B cell (primary cell): ENCODE results near the gene CEP350. TPM values are rescaled to one million over a fixed set of nuclear protein-coding genes. Genes with fewer than 3 reads are reported as not detected.

Experiments used
- ATAC-seq: fragments of 200-7000 bp; cut with Tn5 transposase; one replicate; pipeline ENCODE4 v1.10.0; 2021; ENCODE audit warnings: low read depth, mild to moderate bottlenecking, moderate number of reproducible peaks, moderate library complexity
- CTCF ChIA-PET: fragments of 350-600 bp; sonication (Branson Sonifier 250); formaldehyde crosslinking; loops from one replicate; lab custom pipeline; 2021; ENCODE audit warnings: antibody characterized with exemption, inconsistent platforms; lab: Charles Lee
- POLR2A ChIA-PET: fragments of 350-600 bp; sonication (Branson Sonifier 250); formaldehyde crosslinking; loops from one replicate; lab custom pipeline; 2021; ENCODE audit warnings: antibody characterized with exemption; lab: Charles Lee
- DNase-seq: peaks from one replicate; pipeline ENCODE4 v3.0.0; 2013
- H2AFZ ChIP-seq: 2 replicates; pipeline ENCODE4 v1.6.1; 2012; ENCODE audit warnings: mild to moderate bottlenecking, low read depth, low read length; ENCODE audit not compliant: insufficient read depth, poor library complexity, severe bottlenecking
- H3K27ac ChIP-seq, 2 donors: 1 replicate in 1 of 2; 2 replicates in 1 of 2; pipeline ENCODE4 v1.5.1; 2012 to 2013; ENCODE audit warnings: low read length in 2 of 2, mild to moderate bottlenecking in 2 of 2, moderate library complexity in 1 of 2
- H3K27me3 ChIP-seq, 4 experiments: fragments of 200-600 bp in 1 of 4; sonication (generic) in 1 of 4; replicated peaks in 1 of 4; 1 replicate in 2 of 4; 2 replicates in 2 of 4; pipeline versions ENCODE4 v1.6.1 to v1.7.0; 2013 to 2016; ENCODE audit warnings: low read length in 3 of 4, mild to moderate bottlenecking in 2 of 4, mixed read lengths in 1 of 4, moderate library complexity in 1 of 4; ENCODE audit not compliant: insufficient read depth in 4 of 4, control insufficient read depth in 3 of 4; ENCODE audit errors: control extremely low read depth in 1 of 4
- H3K36me3 ChIP-seq, 2 experiments: replicated peaks in 1 of 2; 1 replicate in 1 of 2; 2 replicates in 1 of 2; pipeline versions ENCODE4 v1.6.1 to v1.7.1; 2013; ENCODE audit warnings: low read length in 1 of 2; ENCODE audit not compliant: insufficient read depth in 2 of 2, control insufficient read depth in 1 of 2; ENCODE audit errors: control extremely low read depth in 1 of 2, extremely low read depth in 1 of 2
- H3K4me1 ChIP-seq, 2 donors: fragments of 200-600 bp in 1 of 2; sonication (generic) in 1 of 2; 1 replicate in 1 of 2; 2 replicates in 1 of 2; pipeline versions ENCODE4 v1.5.1 to v1.6.1; 2013 to 2017; ENCODE audit warnings: low read length in 2 of 2; ENCODE audit not compliant: control insufficient read depth in 2 of 2, insufficient read depth in 2 of 2
- H3K4me2 ChIP-seq: replicated peaks from 2 replicates; pipeline ENCODE3; 2012; ENCODE audit warnings: mild to moderate bottlenecking, low read depth, low read length; ENCODE audit not compliant: poor library complexity, severe bottlenecking
- H3K4me3 ChIP-seq, 5 experiments: fragments of 200-600 bp in 1 of 5; sonication (generic) in 1 of 5; 1 replicate in 3 of 5; 2 replicates in 2 of 5; pipeline versions ENCODE4 v1.5.1 to v1.7.0; 2011 to 2016; ENCODE audit warnings: low read length in 4 of 5, mild to moderate bottlenecking in 4 of 5, low read depth in 2 of 5, control low read depth in 1 of 5, moderate library complexity in 1 of 5; ENCODE audit not compliant: insufficient read depth in 1 of 5; ENCODE audit errors: control extremely low read depth in 1 of 5, extremely low read depth in 1 of 5
- H3K79me2 ChIP-seq: fragments of 200-600 bp; sonication (generic); one replicate; pipeline ENCODE4 v1.6.0; 2016; ENCODE audit warnings: low read length; ENCODE audit not compliant: control insufficient read depth, insufficient read depth
- H3K9ac ChIP-seq: fragments of 200-600 bp; sonication (generic); 2 replicates; pipeline ENCODE4 v1.6.1; 2017; ENCODE audit warnings: mild to moderate bottlenecking, low read length, moderate library complexity
- H3K9me3 ChIP-seq, 3 donors: one replicate each; pipeline versions ENCODE4 v1.6.1 to v1.7.1; 2013; ENCODE audit warnings: low read length in 2 of 3; ENCODE audit not compliant: control insufficient read depth in 2 of 3, insufficient read depth in 1 of 3; ENCODE audit errors: control extremely low read depth in 1 of 3
- H4K20me1 ChIP-seq: 2 replicates; pipeline ENCODE4 v1.6.0; 2012; ENCODE audit warnings: mild to moderate bottlenecking, low read length; ENCODE audit not compliant: insufficient read depth, control insufficient read depth, poor library complexity, severe bottlenecking
- H3K27ac Mint-ChIP-seq: one replicate; pipeline ENCODE4 v1.8.0; 2021; ENCODE audit warnings: mixed read lengths
- H3K27me3 Mint-ChIP-seq: one replicate; pipeline ENCODE4 v1.8.0; 2021; ENCODE audit warnings: mixed read lengths
- H3K4me1 Mint-ChIP-seq: one replicate; pipeline ENCODE4 v1.8.0; 2021; ENCODE audit warnings: mixed read lengths
- H3K4me3 Mint-ChIP-seq: one replicate; pipeline ENCODE4 v1.8.0; 2021; ENCODE audit warnings: mixed read lengths
- H3K9me3 Mint-ChIP-seq: one replicate; pipeline ENCODE4 v1.8.0; 2022; ENCODE audit warnings: mixed read lengths; ENCODE audit not compliant: insufficient read depth
- CTCF ChIP-seq: fragments of 200-600 bp; IDR thresholded peaks from one replicate; pipeline ENCODE4 v1.8.0; 2022; ENCODE audit warnings: antibody characterized with exemption, mild to moderate bottlenecking
- EZH2 ChIP-seq: IDR thresholded peaks from 2 replicates; pipeline ENCODE4 v1.6.1; 2012; ENCODE audit warnings: borderline replicate concordance, low read depth, mild to moderate bottlenecking, moderate library complexity, low read length; ENCODE audit not compliant: insufficient read depth, poor library complexity, severe bottlenecking
- WGBS: methylation state at CpG from one replicate; pipeline ENCODE4 v1.1.5; 2013; ENCODE audit warnings: missing lambda C conversion rate; ENCODE audit not compliant: insufficient coverage; 5-methylcytosine and 5-hydroxymethylcytosine counted together
- intact Hi-C: fragments of 100-400 bp; cut with micrococcal nuclease; formaldehyde crosslinking; loops from one replicate; pipeline ENCODE4 v1.10.0; 2022
- polyA plus RNA-seq: library from polyadenylated mRNA; depleted of rRNA; stranded (reverse); fragments of >200 nt; gene quantifications from 2 replicates; pipeline ENCODE4 v1.2.3, GENCODE V29; 2012
- total RNA-seq, 2 donors: library from RNA; stranded (reverse); fragments of 120-200 nt in 1 of 2; gene quantifications; 1 replicate in 1 of 2; 2 replicates in 1 of 2; pipeline versions ENCODE4 v1.2.3 to v1.2.4, GENCODE V29; 2013 to 2022

Gene CEP350
- total and polyA plus RNA-seq, 2 donors (not counting 1 experiment from before 2014, with no cell fraction given): 7.4 to 92.3 TPM

- Mint-ChIP-seq H3K4me3 (peak overlapping the region; percentile 94), H3K9me3 (no peaks in the 10 kb centered on the region), H3K4me1 (peaks cover 26% of the 10 kb centered on the region), H3K27me3 (no peaks in the 10 kb centered on the region), H3K27ac (peak overlapping the region; percentile 86)
- Histone ChIP-seq H3K9me3 (no peaks in the 10 kb centered on the region), H2AFZ (peak overlapping the region; percentile 88), H3K9ac (peak overlapping the region; percentile 75), H3K4me3 (peak overlapping the region; percentile 42 to 89 (median 84)), H3K79me2 (peaks cover 18% of the 10 kb centered on the region), H3K4me1 (peaks cover 22 to 25% of the 10 kb centered on the region in 2 donors), H4K20me1 (no peaks in the 10 kb centered on the region), H3K27me3 (no peaks in the 10 kb centered on the region), H3K4me2 (peak overlapping the region; percentile 90), H3K27ac (peak overlapping the region in 1 of 2 donors; percentile 61), H3K36me3 (no peaks in the 10 kb centered on the region)
- DNase-seq (peak; percentile 46), ATAC-seq (no peak)
- 1% methylated on average over 24 of the region's 29 CpGs for WGBS
- ChIA-PET POLR2A (interaction anchor here (1.8 kb wide), 1 partner anchor 272 kb away, joined by 18 read pairs; the partner anchor contains the start of gene TOR1AIP1), CTCF (interaction anchor here (0.9 to 3.7 kb wide), 3 partner anchors 14 to 341 kb away, joined by 3 to 16 read pairs (median 5); no protein-coding TSS in a partner anchor)
- intact Hi-C loops: loop anchor here (2.0 to 5.0 kb wide), 2 partner anchors 478 to 1872 kb away; partner anchors contain the start of gene XPR1
- TF ChIP-seq CTCF: no peak
- no peak for TF ChIP-seq EZH2
Measured at GRCh38 chr1:180155182-180155682, 200.6 kb downstream of the CEP350 start.

- H4K20me1 ChIP-seq: no peaks in the 10 kb centered on the region
- WGBS: 84% methylated on average over 3 of the region's 4 CpGs
- H3K9me3 ChIP-seq: no peaks in the 10 kb centered on the region
- H3K36me3 ChIP-seq: no peaks in the 10 kb centered on the region
- peak overlapping the region; percentile 16 for H2AFZ ChIP-seq
- Mint-ChIP-seq H3K4me1 (peaks cover 26% of the 10 kb centered on the region), H3K9me3 (no peaks in the 10 kb centered on the region), H3K4me3 (peak overlapping the region; percentile 66), H3K27me3 (no peaks in the 10 kb centered on the region), H3K27ac (no peak overlapping the region)
- CTCF ChIA-PET: interaction anchor here (3.7 kb wide), 1 partner anchor 23 kb away, joined by 16 read pairs; no protein-coding TSS in a partner anchor
- no peak overlapping the region for H3K9ac ChIP-seq
- TF ChIP-seq CTCF (no peak), EZH2 (no peak)
- H3K27me3 ChIP-seq: no peaks in the 10 kb centered on the region
- no peak overlapping the region for H3K4me3 ChIP-seq
- H3K27ac ChIP-seq: no peak overlapping the region
- peak overlapping the region; percentile 20 for H3K4me2 ChIP-seq
- POLR2A ChIA-PET: no interaction called here
- peaks cover 21% of the 10 kb centered on the region for H3K79me2 ChIP-seq
- intact Hi-C loops: loop anchor here (1.0 to 5.0 kb wide), 2 partner anchors 72 to 1871 kb away; no protein-coding TSS in a partner anchor
- H3K4me1 ChIP-seq: peaks cover 22 to 25% of the 10 kb centered on the region in 2 donors
- DNase-seq (peak; percentile 24), ATAC-seq (no peak)
Measured at GRCh38 chr1:180156201-180156600, 201.6 kb downstream of the CEP350 start.
